Calu3 (cell line): ENCODE data around the gene NUDT4. TPM values are rescaled to one million over a fixed set of nuclear protein-coding genes. Genes with fewer than 3 reads are reported as not detected.

ENCODE experiments used
- BruUV-seq: library from RNA; stranded (reverse); fragments of 400-500 nt; replicated peaks from 2 replicates; lab custom pipeline; 2021; lab: Mats Ljungman, UMichigan
- CTCF ChIA-PET: fragments of 300-600 bp; sonication (Branson Sonifier 250); formaldehyde crosslinking; loops from one replicate; lab custom pipeline; 2022; ENCODE audit warnings: antibody characterized with exemption; lab: Charles Lee
- DNase-seq: peaks from one replicate; pipeline ENCODE4 v3.0.0; 2022
- H3K27ac Mint-ChIP-seq: one replicate; pipeline ENCODE4 v1.8.0; 2022; ENCODE audit warnings: mixed read lengths; ENCODE audit not compliant: unreplicated experiment
- H3K27me3 Mint-ChIP-seq: one replicate; pipeline ENCODE4 v1.8.0; 2022; ENCODE audit warnings: mixed read lengths; ENCODE audit not compliant: unreplicated experiment
- H3K36me3 Mint-ChIP-seq: one replicate; pipeline ENCODE4 v1.8.0; 2022; ENCODE audit warnings: mild to moderate bottlenecking, moderate library complexity, mixed read lengths; ENCODE audit not compliant: insufficient read depth, unreplicated experiment
- H3K4me1 Mint-ChIP-seq: one replicate; pipeline ENCODE4 v1.8.0; 2022; ENCODE audit warnings: mild to moderate bottlenecking, low read depth, mixed read lengths; ENCODE audit not compliant: unreplicated experiment
- H3K4me3 Mint-ChIP-seq: one replicate; pipeline ENCODE4 v1.8.0; 2022; ENCODE audit warnings: mild to moderate bottlenecking, low read depth, moderate library complexity, mixed read lengths; ENCODE audit not compliant: unreplicated experiment
- H3K9me3 Mint-ChIP-seq: one replicate; pipeline ENCODE4 v1.8.0; 2022; ENCODE audit warnings: low read depth, mixed read lengths; ENCODE audit not compliant: unreplicated experiment
- CTCF ChIP-seq: fragments of 200-600 bp; IDR thresholded peaks from one replicate; pipeline ENCODE4 v1.8.0; 2022; ENCODE audit warnings: antibody characterized with exemption; ENCODE audit not compliant: unreplicated experiment
- intact Hi-C: fragments of 100-400 bp; cut with micrococcal nuclease; formaldehyde crosslinking; loops from one replicate; pipeline ENCODE4 v1.10.0; 2022; ENCODE audit not compliant: unreplicated experiment
- total RNA-seq: library from RNA; stranded (reverse); gene quantifications from 2 replicates; pipeline ENCODE4 v1.2.3, GENCODE V29; 2022

Gene NUDT4
- total RNA-seq, 1 experiment from 2014 or later: 47.3 TPM

- Mint-ChIP-seq H3K9me3 (no peaks in the 10 kb centered on the region), H3K36me3 (no peaks in the 10 kb centered on the region), H3K27me3 (no peaks in the 10 kb centered on the region), H3K4me3 (no peak overlapping the region), H3K27ac (no peak overlapping the region), H3K4me1 (no peaks in the 10 kb centered on the region)
- CTCF ChIA-PET: no interaction called here
- TF ChIP-seq CTCF: no peak
- BruUV-seq: no TSS peak
- DNase-seq: no peak
- intact Hi-C loops: no loop called here
Observed at GRCh38 chr12:93456077-93456476, 78.4 kb downstream of the NUDT4 start.

Other genes starting within 250 kb of the NUDT4 start
- 148 and 159 TPM in 2 replicates for gene UBE2N, start 64.0 kb downstream of the NUDT4 start, total RNA-seq
- 88.3 and 94.9 TPM in 2 replicates for gene MRPL42, start 89.6 kb downstream of the NUDT4 start, total RNA-seq
- 4.2 and 4.6 TPM in 2 replicates for gene SOCS2, start 194.8 kb downstream of the NUDT4 start, total RNA-seq